D341Med (cell line): Measurements from ENCODE around the gene GOLPH3.
"Not testable (repeated sequence)": the region's sequence is repeated elsewhere in the genome, so short reads cannot be mapped to it uniquely, and the experiment has no call there.

ENCODE experiments used
- DNase-seq: peaks from one replicate; pipeline ENCODE4 v3.0.0; 2012; ENCODE audit warnings: low spot score

The GOLPH3 gene

GRCh38 chr5:32098890-32099310 is 75.2 kb downstream of the GOLPH3 start:
- DNase-seq, result no peak

- no peak for DNase-seq
Measured at GRCh38 chr5:32098291-32098690, 75.8 kb downstream of the GOLPH3 start.

- DNase-seq, result peak; percentile 53
Measured at GRCh38 chr5:32096891-32097595, 77.1 kb downstream of the GOLPH3 start.

GRCh38 chr5:32095261-32095671 is 78.9 kb downstream of the GOLPH3 start:
- DNase-seq, result no peak

GRCh38 chr5:32094691-32095090 is 79.4 kb downstream of the GOLPH3 start:
- no peak for DNase-seq

GRCh38 chr5:32092938-32093812 is 80.9 kb downstream of the GOLPH3 start:
- peak; percentile 75 for DNase-seq

GRCh38 chr5:32090755-32091128 is 83.4 kb downstream of the GOLPH3 start:
- no peak for DNase-seq

GRCh38 chr5:32090026-32090754 is 83.9 kb downstream of the GOLPH3 start:
- no peak for DNase-seq

- DNase-seq, result no peak
Measured at GRCh38 chr5:32089146-32090000, 84.7 kb downstream of the GOLPH3 start.

- no peak for DNase-seq
Measured at GRCh38 chr5:32088214-32088613, 85.9 kb downstream of the GOLPH3 start.

GRCh38 chr5:32087086-32088082 is 86.7 kb downstream of the GOLPH3 start:
- DNase-seq, result no peak

GRCh38 chr5:32083981-32084430 is 90.1 kb downstream of the GOLPH3 start:
- no peak for DNase-seq

- no peak for DNase-seq
Measured at GRCh38 chr5:32082701-32083100, 91.4 kb downstream of the GOLPH3 start.

- DNase-seq, result not testable (repeated sequence)
Measured at GRCh38 chr5:32080565-32080964, 93.6 kb downstream of the GOLPH3 start.

GRCh38 chr5:32078855-32079254 is 95.3 kb downstream of the GOLPH3 start:
- not testable (repeated sequence) for DNase-seq

- DNase-seq, result peak; percentile 52
Measured at GRCh38 chr5:32076699-32077695, 97.1 kb downstream of the GOLPH3 start.
